Heart left ventricle (tissue), 16 donors: ENCODE data around the gene GALNT12. TPM values are rescaled to one million over a fixed set of nuclear protein-coding genes. Genes with fewer than 3 reads are reported as not detected.

Source experiments
- ATAC-seq, 4 donors: fragments of 200-7000 bp; cut with Tn5 transposase; one replicate each; pipeline ENCODE4 v1.9.1; 2020 to 2022; ENCODE audit warnings: moderate library complexity in 4 of 4, mild to moderate bottlenecking in 3 of 4, moderate number of reproducible peaks in 1 of 4
- DNase-seq, 5 donors: peaks; one replicate each; pipeline ENCODE4 v3.0.0-alpha.2; 2020
- H3K27ac ChIP-seq, 12 donors: fragments of 200-600 bp; sonication (generic) in 4 of 12; one replicate each; pipeline versions ENCODE4 v1.5.0 to v1.8.0; 2016 to 2022; ENCODE audit warnings: mild to moderate bottlenecking in 2 of 12
- H3K27me3 ChIP-seq, 9 donors: fragments of 200-600 bp; sonication (generic) in 2 of 9; one replicate each; pipeline versions ENCODE4 v1.5.1 to v1.8.0; 2016 to 2022; ENCODE audit warnings: mild to moderate bottlenecking in 3 of 9
- H3K36me3 ChIP-seq, 9 donors: fragments of 200-600 bp; sonication (generic) in 2 of 9; one replicate each; pipeline versions ENCODE4 v1.5.0 to v1.8.0; 2018 to 2022; ENCODE audit warnings: mild to moderate bottlenecking in 2 of 9
- H3K4me1 ChIP-seq, 12 donors: fragments of 200-600 bp; sonication (generic) in 4 of 12; one replicate each; pipeline versions ENCODE4 v1.5.0 to v1.8.0; 2016 to 2022; ENCODE audit warnings: mild to moderate bottlenecking in 3 of 12
- H3K4me3 ChIP-seq, 12 donors: fragments of 200-600 bp; sonication (generic) in 4 of 12; one replicate each; pipeline versions ENCODE4 v1.5.0 to v1.8.0; 2017 to 2022; ENCODE audit warnings: mild to moderate bottlenecking in 9 of 12, moderate library complexity in 4 of 12
- H3K9me3 ChIP-seq, 12 donors: fragments of 200-600 bp; sonication (generic) in 4 of 12; one replicate each; pipeline versions ENCODE4 v1.5.0 to v1.8.0; 2016 to 2022; ENCODE audit warnings: mild to moderate bottlenecking in 1 of 12
- POLR2A ChIP-seq, 2 donors: fragments of 450-650 bp; IDR thresholded peaks; one replicate each; pipeline ENCODE4 v1.6.1; 2017; ENCODE audit warnings: antibody characterized with exemption in 2 of 2, mild to moderate bottlenecking in 2 of 2, moderate library complexity in 2 of 2
- WGBS, 4 donors: extraction: QIAGEN DNeasy Blood & Tissue Kit in 2 of 4; methylation state at CpG; one replicate each; pipeline versions ENCODE4 v1.1.5 to v1.1.7; 2013 to 2018; 5-methylcytosine and 5-hydroxymethylcytosine counted together
- intact Hi-C, 10 donors: fragments of 100-400 bp; cut with DNase I; formaldehyde crosslinking; loops; one replicate each; pipeline versions ENCODE4 v1.11.1 to v1.14.2; 2022
- polyA plus RNA-seq, 2 donors: library from polyadenylated mRNA; stranded (reverse); fragments of 200-250 nt; gene quantifications; one replicate each; pipeline ENCODE4 v1.2.3, GENCODE V29; 2013
- total RNA-seq, 9 donors: library from RNA; depleted of rRNA in 2 of 9; stranded (reverse); fragments of >200 nt in 2 of 9; fragmentation: NEBNext Ultra II Directional in 3 of 9; extraction: Animal tissue kit (Norgen Biotek cat#: 25700) in 3 of 9; gene quantifications; one replicate each; pipeline versions ENCODE4 v1.1.0 to v1.2.4, GENCODE V29; 2016 to 2023
- TF ChIP-seq, protein P1 (sequence below), 12 donors: fragments of 200-600 bp; sonication (generic) in 4 of 12; IDR thresholded peaks; one replicate each; pipeline versions ENCODE4 v1.5.0 to v1.8.0; 2018 to 2022; ENCODE audit warnings: antibody characterized with exemption in 12 of 12, mild to moderate bottlenecking in 5 of 12
- donor health status: ischemic (EF 13 %, LVEDD 7.1; RV severe dilation, severe dysfunction).
- donor health status: healthy with polysubstance abuse.
- donor health status: DM: no; HTN: yes; CAD: no.
- donor health status: DM: no; HTN: no; CAD: no.
- donor health status: ischemic (EF 25% LVEDD 6.9; RV normal size, moderate dysfunction).
- donor health status: ischemic (EF 25% LVEDD 5.7; RV mildly dilated, moderate dysfunction).
- donor health status: healthy.
- donor health status: DM: yes; HTN: yes; CAD: no.
- donor health status: ischemic (EF 35%, LVEDD 5.7; RV mildly dilated, moderate dysfunction).
- donor health status: nonischemic (EF 11% LVEDD 7.7; RV severe dilation, severe dysfunction).
- donor health status: DM: yes; HTN: yes; CAD: no.
- donor health status: PGD.
- donor health status: ischemic (EF 29% LVEDD 5.4; RV normal size, mild dysfunction).
- donor health status: nonischemic (EF 23%, LVEDD 6.1; RV moderate dilation, normal function).

GALNT12 gene
- total and polyA plus RNA-seq, 11 donors: 0.23 to 4.7 (median 0.44) TPM

DNA sequence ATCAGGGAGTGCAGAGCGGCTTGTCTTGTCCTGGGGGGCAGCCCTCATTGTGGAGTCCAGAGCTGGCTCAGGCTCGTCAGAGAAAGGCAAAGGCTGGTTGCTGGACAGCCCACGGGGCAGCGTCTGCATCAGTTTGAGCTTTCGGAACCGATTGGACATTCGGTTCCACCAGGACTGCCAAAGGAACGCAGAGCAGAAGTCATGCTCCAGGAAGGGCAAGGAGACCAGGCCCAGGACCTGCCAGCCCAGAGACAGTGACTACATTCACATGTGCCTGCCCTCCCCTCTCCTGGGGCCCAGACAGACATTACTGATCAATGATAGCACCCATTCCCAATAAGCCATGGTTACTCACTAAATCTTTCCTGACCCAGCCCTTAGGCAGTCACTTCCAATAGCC, 29.2 kb upstream of the GALNT12 start:
- WGBS, 4 donors: 88 to 94% (median 94%) methylated on average over 8 of the region's 8 CpGs
- H3K36me3 ChIP-seq: peaks cover 0 to 32% (median 6%) of the 10 kb centered on the region in 9 donors
- no peaks in the 10 kb centered on the region for H3K9me3 ChIP-seq
- H3K4me3 ChIP-seq: no peak overlapping the region
- intact Hi-C loops: loop anchor here in 4 of 10 donors (5.0 to 10.0 kb wide), 2 partner anchors 461 to 573 kb away; no protein-coding TSS in a partner anchor
- no peak for DNase-seq
- H3K27ac ChIP-seq: no peak overlapping the region
- H3K27me3 ChIP-seq: no peaks in the 10 kb centered on the region
- TF ChIP-seq, protein P1, sequence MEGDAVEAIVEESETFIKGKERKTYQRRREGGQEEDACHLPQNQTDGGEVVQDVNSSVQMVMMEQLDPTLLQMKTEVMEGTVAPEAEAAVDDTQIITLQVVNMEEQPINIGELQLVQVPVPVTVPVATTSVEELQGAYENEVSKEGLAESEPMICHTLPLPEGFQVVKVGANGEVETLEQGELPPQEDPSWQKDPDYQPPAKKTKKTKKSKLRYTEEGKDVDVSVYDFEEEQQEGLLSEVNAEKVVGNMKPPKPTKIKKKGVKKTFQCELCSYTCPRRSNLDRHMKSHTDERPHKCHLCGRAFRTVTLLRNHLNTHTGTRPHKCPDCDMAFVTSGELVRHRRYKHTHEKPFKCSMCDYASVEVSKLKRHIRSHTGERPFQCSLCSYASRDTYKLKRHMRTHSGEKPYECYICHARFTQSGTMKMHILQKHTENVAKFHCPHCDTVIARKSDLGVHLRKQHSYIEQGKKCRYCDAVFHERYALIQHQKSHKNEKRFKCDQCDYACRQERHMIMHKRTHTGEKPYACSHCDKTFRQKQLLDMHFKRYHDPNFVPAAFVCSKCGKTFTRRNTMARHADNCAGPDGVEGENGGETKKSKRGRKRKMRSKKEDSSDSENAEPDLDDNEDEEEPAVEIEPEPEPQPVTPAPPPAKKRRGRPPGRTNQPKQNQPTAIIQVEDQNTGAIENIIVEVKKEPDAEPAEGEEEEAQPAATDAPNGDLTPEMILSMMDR (IDR thresholded peaks at IDR 0.05): no peak
- TF ChIP-seq POLR2A (IDR thresholded peaks at IDR 0.05): no peak
- H3K4me1 ChIP-seq: no peaks in the 10 kb centered on the region
- ATAC-seq: no peak

- no peak overlapping the region for H3K4me3 ChIP-seq
- 70 to 72% (median 72%) methylated on average over 8 of the region's 8 CpGs for WGBS, 4 donors
- H3K27ac ChIP-seq: no peak overlapping the region
- DNase-seq (no peak), ATAC-seq (no peak)
- no peak for TF ChIP-seq POLR2A (IDR thresholded peaks at IDR 0.05)
- TF ChIP-seq, protein P1 (IDR thresholded peaks at IDR 0.05): no peak
- no peaks in the 10 kb centered on the region for H3K9me3 ChIP-seq
- H3K4me1 ChIP-seq: no peaks in the 10 kb centered on the region
- intact Hi-C loops: loop anchor here in 4 of 10 donors (5.0 to 10.0 kb wide), 2 partner anchors 462 to 574 kb away; no protein-coding TSS in a partner anchor
- peaks cover 0 to 31% (median 5%) of the 10 kb centered on the region in 9 donors for H3K36me3 ChIP-seq
- H3K27me3 ChIP-seq: no peaks in the 10 kb centered on the region
Observed at GRCh38 chr9:98778711-98779530, 28.5 kb upstream of the GALNT12 start.

DNA sequence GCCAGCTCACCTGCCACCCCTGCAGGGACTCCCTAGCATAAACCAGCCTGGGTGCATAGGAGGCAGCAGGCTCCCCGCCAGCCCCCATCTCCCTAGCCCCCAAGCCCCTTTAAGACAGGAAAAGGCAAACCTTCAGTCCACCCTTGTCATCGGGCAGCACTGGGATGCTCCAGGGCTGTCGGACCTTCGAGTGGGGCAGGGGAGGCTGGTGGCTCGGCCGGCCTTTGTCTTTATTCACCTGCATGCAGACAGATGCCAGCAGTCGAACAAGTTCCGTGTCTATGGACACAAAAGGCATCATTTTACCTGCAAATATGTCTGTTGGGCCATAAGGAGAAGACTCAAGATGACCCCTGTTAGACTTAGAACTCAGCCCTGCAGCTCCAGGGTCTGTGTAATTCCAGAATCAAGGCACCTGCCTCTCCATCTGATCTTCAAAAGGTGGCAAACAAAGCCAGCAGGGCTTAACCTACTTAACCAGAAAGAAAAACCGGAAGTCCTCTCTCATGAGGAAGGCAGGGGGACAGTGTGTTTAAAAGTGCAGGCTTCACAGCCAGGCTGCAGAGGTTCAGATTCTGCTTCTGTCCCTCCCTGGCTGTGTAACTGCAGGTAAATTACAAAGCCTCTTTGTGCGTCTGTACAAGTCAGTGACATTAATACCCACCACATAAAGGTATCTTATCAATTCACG, 27.3 kb upstream of the GALNT12 start:
- Histone ChIP-seq H3K27ac (no peak overlapping the region), H3K4me1 (no peaks in the 10 kb centered on the region), H3K36me3 (peaks cover 0 to 33% (median 5%) of the 10 kb centered on the region in 9 donors), H3K4me3 (no peak overlapping the region), H3K9me3 (no peaks in the 10 kb centered on the region), H3K27me3 (no peaks in the 10 kb centered on the region)
- no peak for DNase-seq
- TF ChIP-seq, protein P1 (IDR thresholded peaks at IDR 0.05): no peak
- TF ChIP-seq POLR2A (IDR thresholded peaks at IDR 0.05): no peak
- WGBS, 4 donors: 95 to 96% (median 95%) methylated on average over 9 to 11 of the region's 11 CpGs
- intact Hi-C loops: no loop called here
- ATAC-seq: no peak
